ENCODE results near the gene TPRA1.

The TPRA1 gene

DNA sequence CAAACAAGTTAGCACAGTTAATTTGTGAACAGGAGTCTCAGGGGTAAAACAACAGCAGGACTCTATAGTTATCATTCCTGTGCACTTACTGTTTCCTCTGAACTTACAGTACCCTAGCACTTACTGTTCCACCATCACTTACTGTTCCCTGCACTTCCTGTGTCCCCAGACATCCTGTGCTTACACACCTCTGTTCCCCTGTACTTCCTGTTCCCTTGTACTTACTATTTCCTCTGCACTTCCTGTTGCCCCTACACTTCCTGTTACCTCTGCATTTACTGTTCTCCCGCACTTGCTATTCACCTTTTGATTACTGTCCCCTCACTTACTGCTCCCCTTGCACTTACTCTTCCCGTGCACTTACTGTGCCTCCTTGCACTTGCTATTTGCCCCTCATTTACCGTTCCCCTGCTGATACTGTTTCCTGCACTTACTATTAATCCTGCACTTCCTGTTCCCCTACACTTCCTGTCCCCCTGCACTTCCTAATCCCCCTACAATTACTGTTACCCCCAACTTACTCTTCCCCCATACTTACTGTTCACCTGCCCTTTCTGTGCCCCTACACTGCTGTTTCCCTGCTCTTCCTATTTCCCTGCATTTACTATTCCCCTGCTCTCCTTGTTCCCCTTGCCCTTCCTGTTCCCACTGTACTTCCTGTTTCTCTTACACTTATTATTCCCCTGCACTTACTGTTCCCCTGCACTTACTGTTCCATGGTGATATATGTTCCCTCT, 30.3 kb downstream of the TPRA1 start:
- no peak for DNase-seq (ENCODE audit: low spot score)

GRCh38 chr3:127556565-127556964, 34.0 kb downstream of the TPRA1 start:
- no peak for DNase-seq (ENCODE audit: low spot score)

DNA sequence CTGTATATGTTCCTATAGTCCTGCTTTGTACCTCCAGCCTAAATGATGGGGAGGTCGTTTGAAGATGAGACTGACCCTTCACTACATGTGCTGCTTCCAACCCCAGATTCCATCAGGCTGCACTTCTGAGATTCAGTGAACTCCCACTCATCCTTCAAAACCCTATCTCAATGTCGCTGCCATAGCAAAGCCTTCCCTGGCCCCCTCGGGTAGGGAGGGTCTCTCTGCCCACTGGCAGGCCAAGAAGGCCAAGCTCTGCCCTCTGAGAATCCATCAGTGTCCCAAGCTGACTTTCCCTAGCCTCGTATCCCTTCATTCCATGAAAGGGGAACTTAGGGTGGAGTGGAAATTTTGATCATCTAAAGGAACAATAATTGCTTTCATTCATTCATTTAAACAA, 35.4 kb downstream of the TPRA1 start:
- no peak for DNase-seq (ENCODE audit: low spot score)

GRCh38 chr3:127552038-127552437, 38.5 kb downstream of the TPRA1 start:
- DNase-seq (ENCODE audit: low spot score): no peak

GRCh38 chr3:127551178-127551577, 39.4 kb downstream of the TPRA1 start:
- no peak for DNase-seq (ENCODE audit: low spot score)

DNA sequence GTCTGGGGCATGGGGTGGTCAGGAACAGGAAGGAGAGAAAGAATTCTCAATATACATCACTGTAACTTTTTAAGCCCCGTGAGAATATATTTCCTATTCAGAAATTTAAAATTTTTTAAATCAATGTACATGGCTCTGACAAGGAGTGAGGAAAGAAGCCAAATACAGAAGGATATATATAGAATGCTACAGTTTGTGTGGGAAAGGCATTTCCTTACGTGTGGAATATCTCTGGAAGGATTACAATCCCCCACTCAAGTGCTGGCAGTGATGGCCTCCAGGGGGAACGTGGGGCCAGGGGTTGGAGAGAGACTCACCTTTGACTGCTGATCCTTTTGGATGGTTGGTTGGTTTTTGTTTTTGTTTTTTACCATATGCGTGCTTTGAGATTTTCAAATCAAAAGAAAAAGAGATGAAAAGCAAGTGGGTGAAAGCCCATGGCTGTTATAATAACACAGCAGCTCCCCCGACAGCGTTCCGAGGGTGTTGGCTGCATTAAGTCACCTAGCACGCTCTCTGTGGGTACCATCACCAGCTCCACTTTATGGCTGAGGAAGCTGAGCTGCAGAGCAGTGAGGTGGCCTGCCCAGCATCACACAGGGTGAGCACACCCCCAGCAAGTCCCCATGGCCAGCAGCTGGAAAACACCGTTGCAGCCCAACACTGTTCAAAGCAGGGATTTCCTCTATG, 39.9 kb downstream of the TPRA1 start:
- DNase-seq (ENCODE audit: low spot score): no peak

GRCh38 chr3:127549826-127550467, 40.6 kb downstream of the TPRA1 start:
- DNase-seq (ENCODE audit: low spot score): no peak

DNA sequence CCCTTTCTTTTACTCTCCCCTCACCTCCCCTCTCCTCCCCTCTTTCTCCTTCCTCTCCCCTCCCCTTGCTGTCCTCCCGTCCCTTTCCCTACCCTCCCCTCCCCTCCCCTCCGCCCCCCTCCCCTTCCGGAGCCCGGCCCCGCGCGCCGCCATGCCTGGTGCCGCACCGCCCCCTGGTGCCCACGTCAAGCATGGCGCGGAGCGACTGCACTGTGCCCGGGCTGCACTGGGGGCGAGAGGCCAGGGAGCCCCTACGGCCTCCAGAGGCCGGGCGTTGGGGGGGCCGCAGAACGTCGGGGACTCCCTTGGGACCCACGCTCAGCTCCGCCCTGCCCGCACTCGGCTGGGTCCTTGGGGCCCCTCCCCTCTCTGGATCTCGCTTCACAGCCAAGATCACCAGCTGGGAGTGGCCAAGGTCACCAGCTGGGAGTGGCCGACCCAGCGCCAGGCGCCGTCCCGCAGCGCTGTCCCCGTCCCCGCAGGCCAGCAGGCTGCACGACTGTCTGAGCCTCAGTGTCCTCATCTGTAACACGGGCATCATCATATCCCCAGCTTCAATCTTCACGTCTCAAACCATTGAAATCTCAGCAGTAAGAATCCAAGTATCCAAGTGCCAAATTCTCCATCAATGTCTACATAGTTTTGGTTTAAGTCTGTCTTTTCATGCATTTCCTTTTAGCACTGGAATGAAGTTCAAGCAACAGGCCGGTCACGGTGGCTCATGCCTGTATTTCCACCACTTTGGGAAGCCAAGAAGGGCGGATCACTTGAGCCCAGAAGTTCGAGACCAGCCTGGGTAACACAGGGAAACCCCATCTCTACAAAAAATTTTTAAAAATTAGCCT, 42.5 kb downstream of the TPRA1 start:
- peak; percentile 82 for DNase-seq (ENCODE audit: low spot score)

- peak; percentile 11 for DNase-seq (ENCODE audit: low spot score)
These were observed 43.4 kb downstream of the TPRA1 start for GRCh38 chr3:127546970-127547733.

- no peak for DNase-seq (ENCODE audit: low spot score)
These were observed 44.0 kb downstream of the TPRA1 start for GRCh38 chr3:127546554-127546953.

DNA sequence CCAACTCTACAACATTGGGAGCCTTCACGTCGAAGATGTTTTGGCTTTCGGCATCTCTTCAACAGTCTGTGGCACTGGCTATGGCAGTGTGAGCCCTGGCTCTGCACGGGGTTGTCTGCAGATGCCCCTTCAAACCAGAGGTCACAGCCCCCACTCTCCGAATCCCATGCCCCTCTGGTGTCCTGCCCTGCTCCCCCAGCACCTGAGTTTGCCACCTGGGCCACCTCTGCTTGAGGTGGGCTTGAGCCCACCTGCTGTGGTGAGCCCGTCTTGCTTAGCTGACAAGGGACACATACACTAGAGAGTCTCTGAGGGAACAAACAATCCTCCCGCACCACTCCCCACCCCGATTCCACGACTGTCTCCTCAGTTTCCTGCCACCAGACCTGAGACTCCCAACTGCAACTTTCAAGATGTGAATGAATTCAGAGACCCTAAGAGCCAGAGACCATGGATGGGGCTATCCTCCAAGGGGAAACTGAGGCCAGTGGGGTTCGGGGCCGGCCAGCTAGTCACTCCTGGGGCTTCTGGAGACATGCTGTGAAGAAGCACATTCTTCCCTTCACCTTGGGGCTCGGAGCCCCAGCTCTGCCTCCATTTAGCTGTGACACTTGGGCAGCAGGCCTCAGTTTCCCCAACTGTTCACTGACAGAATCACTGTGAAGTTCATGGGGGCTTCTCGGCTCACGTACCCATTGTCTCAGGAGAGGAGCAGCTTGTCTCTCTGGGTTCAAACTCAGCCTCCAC, 44.6 kb downstream of the TPRA1 start:
- no peak for DNase-seq (ENCODE audit: low spot score)

DNA sequence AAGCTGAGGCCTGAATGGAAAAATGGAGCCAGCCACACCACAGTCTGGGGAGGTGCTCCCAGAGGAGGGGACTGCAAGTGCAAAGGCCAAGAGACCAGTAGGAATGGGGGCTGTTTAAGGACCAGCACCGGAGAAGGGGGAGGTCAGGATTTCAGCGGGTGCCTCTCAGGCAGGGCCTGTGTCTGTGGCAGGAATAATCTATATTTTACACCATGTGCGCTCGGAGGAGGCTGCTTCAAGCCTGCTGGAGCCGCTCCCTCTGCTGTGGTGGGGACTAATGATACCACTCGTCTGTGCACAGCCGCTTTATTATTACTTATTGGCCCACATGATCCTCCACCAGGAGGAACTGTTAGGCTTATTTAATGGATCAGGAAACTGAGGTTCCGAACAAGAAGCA, 45.3 kb downstream of the TPRA1 start:
- no peak for DNase-seq (ENCODE audit: low spot score)

GRCh38 chr3:127544803-127545201, 45.7 kb downstream of the TPRA1 start:
- no peak for DNase-seq (ENCODE audit: low spot score)

GRCh38 chr3:127544192-127544802, 46.2 kb downstream of the TPRA1 start:
- peak; percentile 86 for DNase-seq (ENCODE audit: low spot score)

DNA sequence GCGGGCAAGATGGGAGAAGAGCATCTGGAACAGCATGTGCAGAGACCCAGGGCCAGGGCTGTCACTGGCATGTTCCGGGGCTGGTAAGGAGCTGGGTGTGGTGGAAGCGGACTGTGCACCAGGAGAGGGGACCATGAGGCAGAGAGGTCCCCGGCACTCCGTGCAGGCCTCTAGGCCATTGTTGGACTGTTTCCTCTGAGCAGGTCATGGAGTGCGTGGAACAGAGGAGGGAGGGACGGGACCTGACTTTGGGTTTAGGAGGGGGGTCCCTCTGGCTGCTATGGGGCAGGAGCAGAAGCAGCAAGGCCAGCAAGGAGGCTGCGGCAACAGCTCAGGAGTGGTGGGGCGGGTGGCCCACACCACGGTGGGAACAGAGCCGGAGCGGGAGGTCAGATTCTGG, 47.1 kb downstream of the TPRA1 start:
- no peak for DNase-seq (ENCODE audit: low spot score)

DNA sequence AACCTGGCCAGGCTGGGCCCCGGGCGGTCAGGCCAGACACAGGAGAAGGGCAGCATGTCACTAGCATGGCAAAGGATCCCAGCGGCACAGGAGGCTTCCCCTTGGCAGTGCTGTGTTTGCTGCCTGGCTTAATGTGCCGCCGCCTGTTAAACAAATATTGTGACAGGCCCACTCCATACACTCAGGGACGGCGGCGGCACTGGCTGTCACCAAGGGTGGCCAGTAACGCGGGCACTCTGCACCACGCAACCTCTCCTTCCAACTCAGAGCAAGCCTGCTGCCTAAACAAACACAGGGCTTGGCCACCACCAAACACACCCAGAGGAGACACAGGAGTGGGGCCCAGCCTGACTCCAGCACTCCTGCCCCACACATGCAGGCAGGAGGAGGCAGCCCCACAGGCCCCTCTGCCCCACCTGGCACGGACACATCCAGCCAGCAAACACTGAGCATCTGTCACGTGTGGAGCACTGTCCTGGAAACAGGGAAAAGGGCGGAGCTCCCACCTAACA, 48.0 kb downstream of the TPRA1 start:
- DNase-seq (ENCODE audit: low spot score): no peak

DNA sequence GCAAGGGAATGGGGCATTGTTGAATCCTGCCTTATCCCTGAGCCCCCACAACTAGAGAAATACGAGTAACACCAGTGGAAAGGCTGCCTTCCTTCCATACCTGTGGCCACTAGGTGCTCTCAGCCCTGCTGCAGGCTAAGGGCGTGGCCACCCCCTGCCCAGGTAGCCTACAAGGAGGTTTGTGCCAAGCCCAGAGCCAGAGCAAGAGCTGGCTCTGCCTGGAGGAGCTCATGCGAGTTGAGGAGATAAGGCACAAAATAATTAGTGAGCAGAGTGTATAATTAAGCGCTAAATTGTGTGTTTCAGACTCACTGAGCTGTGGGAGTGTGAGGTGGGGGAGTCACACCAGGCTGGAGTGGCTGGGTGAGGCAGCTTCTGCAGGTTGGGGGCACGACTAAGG, 49.2 kb downstream of the TPRA1 start:
- DNase-seq (ENCODE audit: low spot score): no peak

- no peak for DNase-seq (ENCODE audit: low spot score)
These were observed 51.0 kb downstream of the TPRA1 start for GRCh38 chr3:127539366-127540060.

DNA sequence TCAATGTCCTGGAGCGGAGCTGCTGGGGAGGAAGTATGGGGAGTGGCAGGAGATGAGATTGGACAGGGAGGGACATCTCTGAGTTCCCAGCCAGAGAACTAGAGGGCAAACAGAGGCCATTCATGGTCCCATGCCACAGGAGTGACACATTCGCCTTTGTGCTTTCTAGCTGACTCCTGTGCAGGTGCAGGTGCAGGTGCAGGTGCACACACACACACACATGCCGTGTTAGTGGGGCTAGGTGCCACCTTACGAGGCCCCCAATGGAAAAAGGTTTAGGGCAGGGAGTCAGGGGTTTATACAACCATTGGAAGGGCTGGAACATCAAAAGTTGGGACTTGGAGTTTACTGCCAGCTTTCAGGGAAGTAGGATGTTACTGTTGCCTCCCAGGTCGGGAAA, 52.0 kb downstream of the TPRA1 start:
- no peak for DNase-seq (ENCODE audit: low spot score)
